Smooth muscle cell (in vitro differentiated cells): ENCODE measurements around the gene CDK3. TPM values are rescaled to one million over a fixed set of nuclear protein-coding genes. Genes with fewer than 3 reads are reported as not detected.

ENCODE experiments used
- DNase-seq: peaks from one replicate; lab custom pipeline; 2025; ENCODE audit not compliant: unreplicated experiment; lab: John Stamatoyannopoulos, UW
- H2AFZ ChIP-seq: fragments of 200-600 bp; sonication (generic); 2 replicates; pipeline ENCODE4 v1.6.0; 2016; ENCODE audit warnings: antibody characterized with exemption, low read depth, mild to moderate bottlenecking
- H3F3A ChIP-seq: fragments of 200-600 bp; sonication (generic); 2 replicates; pipeline ENCODE4 v1.6.0; 2017; ENCODE audit warnings: antibody characterized with exemption, low read depth
- H3K27ac ChIP-seq: fragments of 200-600 bp; sonication (generic); 2 replicates; pipeline ENCODE4 v1.5.1; 2016; ENCODE audit warnings: low read depth, mild to moderate bottlenecking
- H3K27me3 ChIP-seq: fragments of 200-600 bp; sonication (generic); 2 replicates; pipeline ENCODE4 v1.6.1; 2016; ENCODE audit warnings: low read depth, mild to moderate bottlenecking
- H3K36me3 ChIP-seq: fragments of 200-600 bp; sonication (generic); 2 replicates; pipeline ENCODE4 v1.5.1; 2016; ENCODE audit warnings: low read depth
- H3K4me1 ChIP-seq: fragments of 200-600 bp; sonication (generic); 2 replicates; pipeline ENCODE4 v1.5.1; 2016; ENCODE audit warnings: low read depth
- H3K4me2 ChIP-seq: fragments of 200-600 bp; sonication (generic); 2 replicates; pipeline ENCODE4 v1.6.0; 2016; ENCODE audit warnings: mild to moderate bottlenecking
- H3K4me3 ChIP-seq: fragments of 200-600 bp; sonication (generic); 2 replicates; pipeline ENCODE4 v1.5.1; 2016; ENCODE audit warnings: mild to moderate bottlenecking
- H3K79me2 ChIP-seq: fragments of 200-600 bp; sonication (generic); 2 replicates; pipeline ENCODE4 v1.6.0; 2016; ENCODE audit warnings: low read depth, mild to moderate bottlenecking
- H3K9ac ChIP-seq: fragments of 200-600 bp; sonication (generic); 2 replicates; pipeline ENCODE4 v1.6.0; 2016; ENCODE audit warnings: low read depth
- H3K9me3 ChIP-seq: fragments of 200-600 bp; sonication (generic); replicated peaks from 2 replicates; pipeline ENCODE4 v1.5.1; 2016; ENCODE audit warnings: low read depth
- H4K20me1 ChIP-seq: fragments of 200-600 bp; sonication (generic); 2 replicates; pipeline ENCODE4 v1.6.0; 2016; ENCODE audit warnings: low read depth
- CTCF ChIP-seq: fragments of 200-600 bp; sonication (generic); IDR thresholded peaks from 2 replicates; pipeline ENCODE4 v1.5.1; 2017; ENCODE audit warnings: borderline replicate concordance, mild to moderate bottlenecking, antibody characterized with exemption; ENCODE audit not compliant: insufficient read depth, poor library complexity, severe bottlenecking
- WGBS: methylation state at CpG from one replicate; pipeline ENCODE4 v1.1.7; 2016; ENCODE audit warnings: low lambda C conversion rate; 5-methylcytosine and 5-hydroxymethylcytosine counted together
- polyA plus RNA-seq: library from polyadenylated mRNA; unstranded; fragments of >200 nt; fragmentation: Nextera tagmentation; extraction: Ambion mirVana; gene quantifications from 2 replicates; pipeline ENCODE4 v1.2.1, GENCODE V29; 2016
- total RNA-seq: library from RNA; depleted of rRNA; stranded (reverse); fragments of >200 nt; gene quantifications from 2 replicates; pipeline ENCODE4 v1.2.3, GENCODE V29; 2014

The CDK3 gene
- total and polyA plus RNA-seq, 2 experiments from 2014 or later, result 1.0 to 3.9 TPM

DNA sequence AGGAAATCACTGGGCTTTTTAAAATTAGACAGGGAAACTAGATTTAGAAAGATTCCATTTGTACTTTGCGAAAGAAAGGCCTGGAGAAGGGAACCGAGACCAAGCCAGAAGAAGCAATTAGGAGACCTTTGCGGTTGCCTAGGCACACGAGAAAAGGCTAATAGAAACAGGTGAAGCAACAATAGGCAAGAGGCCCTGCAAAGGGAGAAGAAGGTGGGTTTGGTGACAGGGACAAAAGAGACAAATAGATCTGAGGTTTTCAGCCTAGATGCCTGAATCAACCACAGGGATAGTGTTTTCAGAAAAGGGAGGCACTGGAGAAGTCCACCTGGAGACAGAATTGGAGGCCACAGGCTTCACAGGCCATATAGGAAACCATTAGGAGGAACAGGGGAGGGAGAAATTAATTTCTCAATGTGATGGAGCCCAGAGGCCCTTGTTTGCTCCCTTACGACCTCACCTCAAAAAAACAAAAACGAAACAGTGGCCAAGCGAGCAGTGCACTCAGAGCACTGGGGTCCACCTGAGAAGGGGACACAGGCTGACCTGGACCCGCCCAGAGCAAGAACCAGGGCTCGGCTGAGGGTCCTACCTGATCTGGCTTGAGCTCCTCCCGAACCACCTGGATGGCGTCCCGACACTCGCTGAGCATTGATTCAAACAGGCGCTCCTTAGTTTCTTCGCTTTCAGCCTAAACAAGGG is 49.3 kb downstream of the CDK3 start:
- Histone ChIP-seq H3K79me2 (peaks cover 18% of the 10 kb centered on the region), H3K36me3 (peaks cover 8% of the 10 kb centered on the region), H2AFZ (no peak overlapping the region), H3K4me2 (no peak overlapping the region), H3K9me3 (no peaks in the 10 kb centered on the region), H3F3A (peaks cover 12% of the 10 kb centered on the region), H3K27me3 (no peaks in the 10 kb centered on the region), H4K20me1 (peaks cover 72% of the 10 kb centered on the region), H3K27ac (peak overlapping the region; percentile 65), H3K4me1 (peaks cover 8% of the 10 kb centered on the region), H3K4me3 (no peak overlapping the region), H3K9ac (no peak overlapping the region)
- no peak for DNase-seq
- WGBS, result 95% methylated on average over 15 of the region's 15 CpGs
- no peak for TF ChIP-seq CTCF

DNA sequence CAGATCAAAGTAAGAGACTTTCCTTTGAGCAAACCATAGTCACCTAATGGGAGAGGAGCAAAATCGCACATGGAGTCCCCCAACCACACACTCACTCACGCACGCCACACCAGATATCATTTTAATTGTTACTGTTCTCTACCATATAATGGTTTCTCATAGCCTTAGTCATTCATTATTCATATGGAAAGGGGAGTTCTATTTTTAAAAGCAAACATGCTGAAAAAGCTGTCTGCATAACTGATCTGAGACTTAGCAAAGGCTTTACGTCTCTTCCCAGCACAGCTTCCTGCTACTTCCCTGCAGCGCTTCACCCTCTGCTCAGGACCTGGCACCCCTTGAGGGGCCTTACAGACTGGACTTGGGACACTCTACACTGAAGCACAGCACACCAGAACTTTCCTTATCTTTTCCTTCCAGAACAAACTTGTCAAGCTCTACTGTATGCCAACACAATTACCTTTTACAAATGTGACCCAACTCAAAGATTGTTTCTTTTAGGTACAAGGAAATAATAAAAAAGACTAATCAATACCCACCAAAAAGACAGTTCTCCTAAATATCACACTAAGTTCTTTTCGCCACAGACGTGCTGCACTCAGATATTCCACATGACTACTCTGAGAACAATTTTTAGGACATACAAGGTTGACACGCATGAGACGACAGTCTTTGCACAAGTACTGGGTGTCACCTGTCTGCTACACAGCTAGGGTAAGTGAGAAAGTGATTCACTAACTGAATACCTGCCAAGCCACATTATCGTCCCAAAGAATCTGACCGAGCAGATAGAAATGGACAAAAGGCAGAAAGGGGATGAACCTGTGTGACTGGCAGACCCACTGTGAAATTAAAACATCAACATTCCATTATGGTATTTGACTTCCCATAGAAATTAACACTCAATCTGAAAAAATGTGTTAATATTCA is 50.1 kb downstream of the CDK3 start:
- peaks cover 8% of the 10 kb centered on the region for H3K4me1 ChIP-seq
- no peak for DNase-seq
- H3K9ac ChIP-seq, result no peak overlapping the region
- no peaks in the 10 kb centered on the region for H3K9me3 ChIP-seq
- H3K4me2 ChIP-seq, result peak overlapping the region; percentile 17
- H4K20me1 ChIP-seq, result peaks cover 76% of the 10 kb centered on the region
- H3F3A ChIP-seq, result peaks cover 17% of the 10 kb centered on the region
- no peak overlapping the region for H3K4me3 ChIP-seq
- H3K27me3 ChIP-seq, result no peaks in the 10 kb centered on the region
- peaks cover 18% of the 10 kb centered on the region for H3K79me2 ChIP-seq
- peaks cover 8% of the 10 kb centered on the region for H3K36me3 ChIP-seq
- TF ChIP-seq CTCF, result no peak
- H2AFZ ChIP-seq, result no peak overlapping the region
- H3K27ac ChIP-seq, result peak overlapping the region; percentile 67
- 87% methylated on average over 11 of the region's 11 CpGs for WGBS

GRCh38 chr17:76051561-76051960 is 50.9 kb downstream of the CDK3 start:
- Histone ChIP-seq H3F3A (peaks cover 22% of the 10 kb centered on the region), H3K9ac (no peak overlapping the region), H3K36me3 (peaks cover 8% of the 10 kb centered on the region), H3K4me2 (peak overlapping the region; percentile 17), H3K9me3 (no peaks in the 10 kb centered on the region), H3K4me1 (peaks cover 8% of the 10 kb centered on the region), H4K20me1 (peaks cover 80% of the 10 kb centered on the region), H3K27ac (peak overlapping the region; percentile 67), H3K4me3 (no peak overlapping the region), H3K79me2 (peaks cover 18% of the 10 kb centered on the region), H2AFZ (no peak overlapping the region), H3K27me3 (no peaks in the 10 kb centered on the region)
- TF ChIP-seq CTCF, result no peak
- DNase-seq, result no peak
- WGBS, result 94% methylated on average over 6 of the region's 6 CpGs
